Nephron (organoid): ENCODE data around the gene ANKRD24.
"Not testable (repeated sequence)": the region's sequence is repeated elsewhere in the genome, so short reads cannot be mapped to it uniquely, and the experiment has no call there.

Experiments
- H3K27ac Mint-ChIP-seq, 3 experiments: 2 replicates each; pipeline ENCODE4 v1.8.0; 2020; ENCODE audit warnings: mixed read lengths in 3 of 3, mild to moderate bottlenecking in 2 of 3, moderate library complexity in 1 of 3
- H3K27me3 Mint-ChIP-seq: 2 replicates; pipeline ENCODE4 v1.8.0; 2021; ENCODE audit warnings: low read depth, mild to moderate bottlenecking, moderate library complexity, mixed read lengths
- H3K36me3 Mint-ChIP-seq: 2 replicates; pipeline ENCODE4 v1.8.0; 2020; ENCODE audit warnings: low read depth, mixed read lengths
- H3K4me1 Mint-ChIP-seq: 2 replicates; pipeline ENCODE4 v1.8.0; 2020; ENCODE audit warnings: mixed read lengths
- H3K4me3 Mint-ChIP-seq, 3 experiments: 2 replicates each; pipeline ENCODE4 v1.8.0; 2020; ENCODE audit warnings: mild to moderate bottlenecking in 3 of 3, mixed read lengths in 3 of 3, moderate library complexity in 2 of 3
- H3K9me3 Mint-ChIP-seq: 2 replicates; pipeline ENCODE4 v1.8.0; 2020; ENCODE audit warnings: mixed read lengths
- TF ChIP-seq, protein P1 (sequence below), 3 experiments: fragments of 200-600 bp; sonication (generic); IDR thresholded peaks; one replicate each; pipeline ENCODE4 v1.5.0; 2021; ENCODE audit warnings: antibody characterized with exemption in 3 of 3; ENCODE audit not compliant: unreplicated experiment in 3 of 3

ANKRD24 gene

GRCh38 chr19:4232614-4233281 is 50.3 kb downstream of the ANKRD24 start:
- Mint-ChIP-seq H3K4me1 (peaks cover 5% of the 10 kb centered on the region), H3K27ac (no peak overlapping the region), H3K9me3 (no peaks in the 10 kb centered on the region), H3K27me3 (peaks cover 14% of the 10 kb centered on the region), H3K36me3 (no peaks in the 10 kb centered on the region), H3K4me3 (no peak overlapping the region)
- TF ChIP-seq, protein P1, sequence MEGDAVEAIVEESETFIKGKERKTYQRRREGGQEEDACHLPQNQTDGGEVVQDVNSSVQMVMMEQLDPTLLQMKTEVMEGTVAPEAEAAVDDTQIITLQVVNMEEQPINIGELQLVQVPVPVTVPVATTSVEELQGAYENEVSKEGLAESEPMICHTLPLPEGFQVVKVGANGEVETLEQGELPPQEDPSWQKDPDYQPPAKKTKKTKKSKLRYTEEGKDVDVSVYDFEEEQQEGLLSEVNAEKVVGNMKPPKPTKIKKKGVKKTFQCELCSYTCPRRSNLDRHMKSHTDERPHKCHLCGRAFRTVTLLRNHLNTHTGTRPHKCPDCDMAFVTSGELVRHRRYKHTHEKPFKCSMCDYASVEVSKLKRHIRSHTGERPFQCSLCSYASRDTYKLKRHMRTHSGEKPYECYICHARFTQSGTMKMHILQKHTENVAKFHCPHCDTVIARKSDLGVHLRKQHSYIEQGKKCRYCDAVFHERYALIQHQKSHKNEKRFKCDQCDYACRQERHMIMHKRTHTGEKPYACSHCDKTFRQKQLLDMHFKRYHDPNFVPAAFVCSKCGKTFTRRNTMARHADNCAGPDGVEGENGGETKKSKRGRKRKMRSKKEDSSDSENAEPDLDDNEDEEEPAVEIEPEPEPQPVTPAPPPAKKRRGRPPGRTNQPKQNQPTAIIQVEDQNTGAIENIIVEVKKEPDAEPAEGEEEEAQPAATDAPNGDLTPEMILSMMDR (IDR thresholded peaks at IDR 0.05; ENCODE audit: unreplicated experiment in 3 of 3) = no peak

DNA sequence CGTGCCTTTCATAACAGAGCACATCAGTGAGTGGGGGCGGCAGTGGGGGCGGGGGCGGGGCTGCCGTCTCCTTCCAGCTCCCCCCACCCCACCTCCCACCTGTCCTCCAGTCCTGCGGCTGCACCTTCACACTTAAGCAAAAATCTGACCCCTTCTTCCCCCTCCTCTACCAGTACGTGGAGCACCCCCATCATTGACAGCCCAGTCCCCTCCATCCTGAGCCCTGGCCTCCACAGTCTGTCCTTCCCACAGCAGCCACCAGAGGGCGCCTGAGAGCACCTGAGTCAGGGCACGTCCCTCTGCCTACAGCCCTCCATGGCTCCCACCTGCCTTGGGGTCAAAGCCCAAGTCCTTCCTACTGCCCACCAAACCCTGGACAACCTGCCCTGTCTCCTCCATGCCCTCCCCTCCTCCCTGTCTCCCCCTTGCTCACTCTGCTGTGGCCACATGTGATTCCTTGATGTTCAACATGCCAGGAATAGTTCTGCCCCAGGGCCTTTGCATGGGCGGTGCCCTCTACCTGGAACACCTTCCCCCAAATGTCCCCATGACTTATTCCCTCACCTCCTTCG is 50.9 kb downstream of the ANKRD24 start:
- H3K9me3 Mint-ChIP-seq = no peaks in the 10 kb centered on the region
- no peak overlapping the region for H3K27ac Mint-ChIP-seq
- H3K4me1 Mint-ChIP-seq = peaks cover 5% of the 10 kb centered on the region
- TF ChIP-seq, protein P1 (IDR thresholded peaks at IDR 0.05; ENCODE audit: unreplicated experiment in 3 of 3) = peak; percentile 37 to 47 (median 41)
- peaks cover 14% of the 10 kb centered on the region for H3K27me3 Mint-ChIP-seq
- no peaks in the 10 kb centered on the region for H3K36me3 Mint-ChIP-seq
- no peak overlapping the region for H3K4me3 Mint-ChIP-seq

- Mint-ChIP-seq H3K27me3 (peaks cover 14% of the 10 kb centered on the region), H3K27ac (no peak overlapping the region), H3K4me3 (no peak overlapping the region), H3K9me3 (no peaks in the 10 kb centered on the region), H3K36me3 (no peaks in the 10 kb centered on the region), H3K4me1 (peaks cover 5% of the 10 kb centered on the region)
- TF ChIP-seq, protein P1 (IDR thresholded peaks at IDR 0.05; ENCODE audit: unreplicated experiment in 3 of 3) = no peak
Measured at GRCh38 chr19:4234142-4234861, 51.8 kb downstream of the ANKRD24 start.

DNA sequence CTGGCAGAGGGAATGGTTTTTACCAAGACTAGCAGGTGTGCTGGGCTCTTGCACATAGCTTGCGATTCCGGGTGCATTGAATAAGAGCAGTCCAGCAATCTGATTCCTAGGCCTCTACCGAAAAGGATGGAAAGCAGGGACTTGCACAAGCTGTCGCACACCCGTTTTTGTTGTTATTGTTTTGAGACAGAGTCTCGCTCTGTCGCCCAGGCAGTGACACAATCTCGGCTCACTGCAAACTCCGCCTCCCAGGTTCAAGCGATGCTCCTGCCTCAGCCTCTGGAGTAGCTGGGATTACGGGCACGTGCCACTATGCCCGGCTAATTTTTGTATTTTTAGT is 52.3 kb downstream of the ANKRD24 start:
- TF ChIP-seq, protein P1 (IDR thresholded peaks at IDR 0.05; ENCODE audit: unreplicated experiment in 3 of 3) = no peak
- no peaks in the 10 kb centered on the region for H3K36me3 Mint-ChIP-seq
- H3K4me3 Mint-ChIP-seq = no peak overlapping the region
- no peaks in the 10 kb centered on the region for H3K9me3 Mint-ChIP-seq
- H3K4me1 Mint-ChIP-seq = peaks cover 5% of the 10 kb centered on the region
- no peak overlapping the region for H3K27ac Mint-ChIP-seq
- H3K27me3 Mint-ChIP-seq = peaks cover 14% of the 10 kb centered on the region

- not testable (repeated sequence) for H3K9me3 Mint-ChIP-seq, H3K27ac Mint-ChIP-seq, H3K36me3 Mint-ChIP-seq, H3K4me3 Mint-ChIP-seq, H3K4me1 Mint-ChIP-seq
- peaks cover 12% of the 10 kb centered on the region for H3K27me3 Mint-ChIP-seq
Measured at GRCh38 chr19:4237510-4237909, 55.0 kb downstream of the ANKRD24 start.

DNA sequence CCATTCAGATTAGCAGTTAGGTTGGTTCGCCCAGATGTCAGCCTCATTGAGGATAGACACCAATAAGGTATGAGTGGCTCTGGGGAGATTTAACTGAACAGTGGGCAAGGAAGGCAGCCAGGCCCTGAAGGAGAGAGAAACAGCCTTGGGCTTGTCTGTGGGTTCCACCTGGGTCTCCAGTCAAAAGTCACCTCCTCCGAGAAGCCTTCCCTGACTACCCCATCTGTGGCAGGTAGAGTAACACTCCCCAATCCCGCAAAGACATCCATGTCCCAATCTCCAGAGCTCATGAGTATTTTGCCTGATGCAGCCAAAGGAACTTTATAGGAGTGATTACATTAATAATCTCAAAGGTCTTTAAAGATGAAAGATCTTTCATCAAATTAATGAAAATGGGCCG is 56.3 kb downstream of the ANKRD24 start:
- Mint-ChIP-seq H3K27ac (no peak overlapping the region), H3K27me3 (peaks cover 11% of the 10 kb centered on the region), H3K9me3 (no peaks in the 10 kb centered on the region), H3K4me1 (peaks cover 5% of the 10 kb centered on the region), H3K4me3 (no peak overlapping the region), H3K36me3 (no peaks in the 10 kb centered on the region)
- TF ChIP-seq, protein P1 (IDR thresholded peaks at IDR 0.05; ENCODE audit: unreplicated experiment in 3 of 3) = no peak
